ENCODE measurements around the gene ATF1.

DNA sequence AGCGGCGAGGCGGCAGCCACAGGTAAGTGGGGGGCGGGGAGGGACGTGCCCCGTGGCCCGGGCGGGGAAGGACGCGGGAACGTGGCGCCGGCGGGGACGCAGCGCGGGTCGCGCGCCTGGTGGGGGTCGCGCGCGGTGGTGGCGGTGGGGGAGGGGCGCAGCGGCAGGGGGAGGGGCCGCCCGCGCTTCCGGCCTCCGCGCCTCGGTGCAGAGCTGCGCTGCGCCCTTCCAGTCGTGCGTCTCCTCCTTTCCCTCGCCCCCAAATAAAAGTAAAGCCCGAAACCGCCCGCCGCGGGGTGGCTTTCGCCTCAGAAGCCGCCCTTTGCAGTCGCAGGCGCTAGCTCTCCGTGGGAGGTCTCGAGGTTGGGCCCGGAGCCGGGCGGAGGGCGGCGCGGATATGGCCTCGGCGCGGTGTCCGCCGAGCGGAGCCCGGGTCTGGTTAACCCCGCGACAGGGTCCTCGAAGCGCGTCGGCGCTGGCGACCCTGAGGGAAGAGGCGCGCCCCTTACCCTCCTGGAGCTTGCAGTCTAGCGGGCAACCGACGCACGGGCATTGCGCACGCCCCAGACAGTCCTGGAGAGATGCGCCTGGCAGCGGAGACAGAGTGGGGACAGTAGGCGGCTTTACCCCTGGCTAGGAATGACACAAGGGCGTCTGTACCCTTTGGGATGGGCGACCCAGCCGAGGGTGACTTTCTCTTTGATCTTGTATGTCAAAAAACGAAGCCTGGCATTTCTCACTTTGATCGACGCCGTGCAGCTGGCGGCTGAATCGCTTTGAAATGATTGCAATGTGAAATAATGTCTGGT is 589 bp downstream of the ATF1 start:
- TF ChIP-seq, protein P1, sequence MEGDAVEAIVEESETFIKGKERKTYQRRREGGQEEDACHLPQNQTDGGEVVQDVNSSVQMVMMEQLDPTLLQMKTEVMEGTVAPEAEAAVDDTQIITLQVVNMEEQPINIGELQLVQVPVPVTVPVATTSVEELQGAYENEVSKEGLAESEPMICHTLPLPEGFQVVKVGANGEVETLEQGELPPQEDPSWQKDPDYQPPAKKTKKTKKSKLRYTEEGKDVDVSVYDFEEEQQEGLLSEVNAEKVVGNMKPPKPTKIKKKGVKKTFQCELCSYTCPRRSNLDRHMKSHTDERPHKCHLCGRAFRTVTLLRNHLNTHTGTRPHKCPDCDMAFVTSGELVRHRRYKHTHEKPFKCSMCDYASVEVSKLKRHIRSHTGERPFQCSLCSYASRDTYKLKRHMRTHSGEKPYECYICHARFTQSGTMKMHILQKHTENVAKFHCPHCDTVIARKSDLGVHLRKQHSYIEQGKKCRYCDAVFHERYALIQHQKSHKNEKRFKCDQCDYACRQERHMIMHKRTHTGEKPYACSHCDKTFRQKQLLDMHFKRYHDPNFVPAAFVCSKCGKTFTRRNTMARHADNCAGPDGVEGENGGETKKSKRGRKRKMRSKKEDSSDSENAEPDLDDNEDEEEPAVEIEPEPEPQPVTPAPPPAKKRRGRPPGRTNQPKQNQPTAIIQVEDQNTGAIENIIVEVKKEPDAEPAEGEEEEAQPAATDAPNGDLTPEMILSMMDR (IDR thresholded peaks at IDR 0.05; ENCODE audit: low read depth, low read length, poor library complexity, severe bottlenecking): no peak
- TF ChIP-seq EZH2phosphoT487 (IDR thresholded peaks at IDR 0.05; ENCODE audit: borderline replicate concordance, low read length): no peak

Measured in DOHH2 (cell line).